Vagina (tissue), 2 donors: Measurements from ENCODE around the gene GNS.

Experiments used
- CTCF ChIP-seq, 3 experiments: fragments of 450-650 bp in 2 of 3; fragments of 200-600 bp in 1 of 3; sonication (generic) in 1 of 3; IDR thresholded peaks; one replicate each; pipeline ENCODE4 v1.5.1; 2017 to 2019; ENCODE audit warnings: antibody characterized with exemption in 3 of 3, mild to moderate bottlenecking in 2 of 3, moderate library complexity in 2 of 3
- POLR2A ChIP-seq, 2 donors: fragments of 450-650 bp; IDR thresholded peaks; one replicate each; pipeline ENCODE4 v1.6.1; 2017; ENCODE audit warnings: antibody characterized with exemption in 2 of 2, mild to moderate bottlenecking in 2 of 2, moderate library complexity in 2 of 2
- POLR2AphosphoS5 ChIP-seq, 2 donors: sonication (generic); formaldehyde crosslinking; IDR thresholded peaks; one replicate each; pipeline ENCODE4 v1.9.0; 2017; ENCODE audit warnings: antibody characterized with exemption in 2 of 2, mild to moderate bottlenecking in 2 of 2, low read depth in 1 of 2; ENCODE audit not compliant: insufficient read depth in 1 of 2

DNA sequence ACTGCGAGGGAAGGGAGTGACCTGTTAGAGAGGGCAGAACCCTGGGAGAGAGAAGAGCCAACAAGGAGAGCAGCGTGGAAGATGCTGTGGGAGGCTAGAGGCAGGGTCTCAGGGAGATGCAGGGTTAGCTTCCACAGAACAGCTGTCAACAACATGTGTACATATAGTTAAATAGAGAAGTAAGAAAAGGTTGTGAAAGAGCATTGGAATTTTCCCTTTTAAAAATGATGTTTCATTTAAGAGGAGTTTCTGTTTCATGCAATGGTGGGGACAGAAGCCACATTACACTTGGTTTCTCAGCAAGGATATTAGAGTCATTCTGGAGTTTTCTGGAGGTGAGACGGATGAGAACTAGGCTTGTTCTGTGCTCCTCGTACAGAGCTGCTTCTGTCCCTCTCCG is 41.4 kb upstream of the GNS start:
- TF ChIP-seq CTCF (IDR thresholded peaks at IDR 0.05), result no peak
- no peak for TF ChIP-seq POLR2A (IDR thresholded peaks at IDR 0.05)
- no peak for TF ChIP-seq POLR2AphosphoS5 (IDR thresholded peaks at IDR 0.05; ENCODE audit: insufficient read depth in 1 of 2, low read depth in 1 of 2)
